Measurements from ENCODE around the gene KIAA1549.
A peak's percentile ranks its signal among the peaks of the same experiment; 100 is the strongest.
"Not testable (repeated sequence)": the region's sequence is repeated elsewhere in the genome, so short reads cannot be mapped to it uniquely, and the experiment has no call there.

Gene KIAA1549

GRCh38 chr7:138981332-138982203 lies at the start of gene KIAA1549:
Gene KIAA1549, minus strand, starts transcription at chr7:138981389. Its CDS starts 120 bp downstream, at chr7:138981269.
- peak within 1 kb of the TSS; percentile 62 for H3K4me3 ChIP-seq (ENCODE audit: control insufficient read depth, low read depth, low read length)
- TF ChIP-seq CTCF (IDR thresholded peaks at IDR 0.05; ENCODE audit: control insufficient read depth, insufficient read depth, low read depth, low read length, missing control alignments) = no peak
- no peak for DNase-seq (ENCODE audit: low read depth)

GRCh38 chr7:139029353-139029752 lies 48.2 kb upstream of the KIAA1549 start:
- DNase-seq (ENCODE audit: low read depth) = no peak
- H3K4me3 ChIP-seq (ENCODE audit: control insufficient read depth, low read depth, low read length) = no peak overlapping the region
- no peak for TF ChIP-seq CTCF (IDR thresholded peaks at IDR 0.05; ENCODE audit: control insufficient read depth, insufficient read depth, low read depth, low read length, missing control alignments)

- no peak for TF ChIP-seq CTCF (IDR thresholded peaks at IDR 0.05; ENCODE audit: control insufficient read depth, insufficient read depth, low read depth, low read length, missing control alignments)
- H3K4me3 ChIP-seq (ENCODE audit: control insufficient read depth, low read depth, low read length) = no peak overlapping the region
- no peak for DNase-seq (ENCODE audit: low read depth)
Measured at GRCh38 chr7:139026551-139026950, 45.4 kb upstream of the KIAA1549 start.

- not testable (repeated sequence) for DNase-seq (ENCODE audit: low read depth)
Measured at GRCh38 chr7:139025861-139026260, 44.7 kb upstream of the KIAA1549 start.

GRCh38 chr7:139023076-139023475 lies 41.9 kb upstream of the KIAA1549 start:
- H3K4me3 ChIP-seq (ENCODE audit: control insufficient read depth, low read depth, low read length) = no peak overlapping the region
- DNase-seq (ENCODE audit: low read depth) = no peak
- no peak for TF ChIP-seq CTCF (IDR thresholded peaks at IDR 0.05; ENCODE audit: control insufficient read depth, insufficient read depth, low read depth, low read length, missing control alignments)

More at GRCh38 chr7:139025861-139026260, 44.7 kb upstream of the KIAA1549 start:
- not testable (repeated sequence) for H3K4me3 ChIP-seq (ENCODE audit: control insufficient read depth, low read depth, low read length)

- no peak for DNase-seq (ENCODE audit: low read depth)
- H3K4me3 ChIP-seq (ENCODE audit: control insufficient read depth, low read depth, low read length) = no peak overlapping the region
- TF ChIP-seq CTCF (IDR thresholded peaks at IDR 0.05; ENCODE audit: control insufficient read depth, insufficient read depth, low read depth, low read length, missing control alignments) = no peak
Measured at GRCh38 chr7:139022286-139022685, 41.1 kb upstream of the KIAA1549 start.

- H3K4me3 ChIP-seq (ENCODE audit: control insufficient read depth, low read depth, low read length) = no peak overlapping the region
- DNase-seq (ENCODE audit: low read depth) = no peak
- no peak for TF ChIP-seq CTCF (IDR thresholded peaks at IDR 0.05; ENCODE audit: control insufficient read depth, insufficient read depth, low read depth, low read length, missing control alignments)
Measured at GRCh38 chr7:139018910-139019309, 37.7 kb upstream of the KIAA1549 start.

Data from AG09309 (cell line).